Keratinocyte (primary cell): ENCODE results near the gene SLC37A3. TPM values are rescaled to one million over a fixed set of nuclear protein-coding genes. Genes with fewer than 3 reads are reported as not detected.

ENCODE experiments used
- DNase-seq: peaks from one replicate; pipeline ENCODE4 v3.0.0-alpha.2; 2011; ENCODE audit warnings: low read depth, missing footprints, low spot score
- FAIRE-seq: peaks from 2 replicates; lab custom pipeline; 2011; peaks lifted over from hg19 to GRCh38; lab: Jason Lieb, UNC
- H2AFZ ChIP-seq: 2 replicates; pipeline ENCODE4 v1.6.0; 2012; ENCODE audit warnings: low read length, control low read depth, inconsistent platforms; ENCODE audit not compliant: control insufficient read depth
- H3K27ac ChIP-seq: 2 replicates; pipeline ENCODE4 v1.5.1; 2011; ENCODE audit warnings: low read length; ENCODE audit not compliant: control insufficient read depth, insufficient read depth
- H3K27me3 ChIP-seq: 3 replicates; pipeline ENCODE4 v1.6.0; 2011; ENCODE audit warnings: low read length; ENCODE audit not compliant: control insufficient read depth, insufficient read depth; ENCODE audit errors: extremely low read depth
- H3K36me3 ChIP-seq, 2 experiments: 2 replicates in 1 of 2; 3 replicates in 1 of 2; pipeline ENCODE4 v1.5.1; 2011; ENCODE audit warnings: low read length in 2 of 2, mild to moderate bottlenecking in 1 of 2; ENCODE audit not compliant: control insufficient read depth in 2 of 2, insufficient read depth in 2 of 2; ENCODE audit errors: extremely low read depth in 1 of 2
- H3K4me1 ChIP-seq: 3 replicates; pipeline ENCODE4 v1.5.1; 2011; ENCODE audit warnings: low read length; ENCODE audit not compliant: control insufficient read depth, insufficient read depth; ENCODE audit errors: extremely low read depth
- H3K4me2 ChIP-seq: 3 replicates; pipeline ENCODE4 v1.6.0; 2011; ENCODE audit warnings: low read depth, low read length; ENCODE audit not compliant: control insufficient read depth, insufficient read depth; ENCODE audit errors: extremely low read depth
- H3K4me3 ChIP-seq, 3 experiments: fragments of 200-600 bp in 1 of 3; sonication (generic) in 1 of 3; 2 replicates in 2 of 3; 3 replicates in 1 of 3; pipeline ENCODE4 v1.5.1; 2011 to 2016; ENCODE audit warnings: low read length in 3 of 3, mild to moderate bottlenecking in 3 of 3, control low read depth in 2 of 3, inconsistent platforms in 1 of 3, low read depth in 1 of 3, mixed read lengths in 1 of 3, mixed run types in 1 of 3, moderate library complexity in 1 of 3; ENCODE audit not compliant: control insufficient read depth in 2 of 3, insufficient read depth in 2 of 3; ENCODE audit errors: extremely low read depth in 1 of 3
- H3K79me2 ChIP-seq: 2 replicates; pipeline ENCODE4 v1.6.0; 2012; ENCODE audit warnings: low read length; ENCODE audit not compliant: control insufficient read depth, insufficient read depth
- H3K9ac ChIP-seq: 3 replicates; pipeline ENCODE4 v1.6.0; 2011; ENCODE audit warnings: low read length; ENCODE audit not compliant: control insufficient read depth, insufficient read depth; ENCODE audit errors: extremely low read depth
- H3K9me1 ChIP-seq: 3 replicates; pipeline ENCODE4 v1.6.0; 2011; ENCODE audit warnings: low read length; ENCODE audit not compliant: control insufficient read depth, insufficient read depth; ENCODE audit errors: extremely low read depth
- H3K9me3 ChIP-seq: 2 replicates; pipeline ENCODE4 v1.5.1; 2012; ENCODE audit warnings: low read depth, low read length; ENCODE audit not compliant: control insufficient read depth
- H4K20me1 ChIP-seq: 3 replicates; pipeline ENCODE4 v1.6.0; 2011; ENCODE audit warnings: low read length; ENCODE audit not compliant: control insufficient read depth, insufficient read depth; ENCODE audit errors: extremely low read depth
- EZH2 ChIP-seq: IDR thresholded peaks from one replicate; pipeline ENCODE4 v1.6.1; 2012; ENCODE audit warnings: inconsistent platforms, mild to moderate bottlenecking, low read length, moderate library complexity
- dilution Hi-C: fragments of 300-500 bp; cut with MboI; formaldehyde crosslinking; loops from one replicate; pipeline ENCODE4 v1.7.0; 2020; ENCODE audit warnings: low sequenced_read_pairs; ENCODE audit not compliant: extremely low pct_ligation_motif_present
- polyA plus RNA-seq, 5 experiments: library from polyadenylated mRNA; depleted of rRNA in 3 of 5; stranded (reverse) in 3 of 5; stranded (forward) in 1 of 5; unstranded in 1 of 5; fragments of >200 nt; gene quantifications; 1 replicate in 1 of 5; 2 replicates in 3 of 5; 3 replicates in 1 of 5; pipeline versions ENCODE4 v1.2.1 to v1.2.3, GENCODE V29; 2011 to 2012; ENCODE audit warnings: missing spikeins in 2 of 5, low read depth in 1 of 5, low replicate concordance in 1 of 5
- TF ChIP-seq, protein P1 (sequence below), 3 experiments: IDR thresholded peaks in 1 of 3; conservative IDR thresholded peaks in 1 of 3; optimal IDR thresholded peaks in 1 of 3; 2 replicates in 2 of 3; 3 replicates in 1 of 3; pipeline versions ENCODE3 to v1.5.1; 2011; ENCODE audit warnings: low read length in 3 of 3, mild to moderate bottlenecking in 3 of 3, moderate library complexity in 2 of 3, control low read depth in 1 of 3, inconsistent platforms in 1 of 3; ENCODE audit not compliant: insufficient read depth in 2 of 3; ENCODE audit errors: extremely low read depth in 1 of 3

The SLC37A3 gene
- polyA plus RNA-seq, 1 donor (not counting 4 experiments of a cell fraction or from before 2014, with no cell fraction given), result 51.4 TPM

DNA sequence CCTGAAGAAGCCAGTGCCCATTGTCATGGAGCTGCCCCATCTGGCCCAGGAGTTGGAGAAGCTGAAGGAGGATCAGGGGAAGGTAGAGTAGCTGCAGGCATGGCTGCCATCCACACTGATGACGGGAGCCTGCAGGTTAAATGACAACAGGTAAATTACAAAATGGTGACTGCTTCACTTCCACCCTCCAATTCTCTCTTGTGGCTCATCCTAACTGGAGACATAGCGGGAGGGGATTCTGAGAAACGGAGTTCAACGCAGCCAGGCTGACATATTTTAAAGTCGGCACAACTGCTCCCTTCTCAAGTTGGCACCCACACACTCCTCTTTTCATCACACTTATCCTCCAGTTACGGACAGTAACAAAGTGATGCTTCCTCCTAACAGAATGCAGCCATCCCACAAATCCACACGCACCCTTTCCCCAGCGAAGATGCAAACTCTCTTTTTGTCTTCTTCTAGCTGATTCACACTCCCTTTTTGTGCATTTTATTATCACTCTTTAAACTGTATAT lies 103.0 kb downstream of the SLC37A3 start:
- no peaks in the 10 kb centered on the region for H3K27me3 ChIP-seq
- TF ChIP-seq, protein P1, sequence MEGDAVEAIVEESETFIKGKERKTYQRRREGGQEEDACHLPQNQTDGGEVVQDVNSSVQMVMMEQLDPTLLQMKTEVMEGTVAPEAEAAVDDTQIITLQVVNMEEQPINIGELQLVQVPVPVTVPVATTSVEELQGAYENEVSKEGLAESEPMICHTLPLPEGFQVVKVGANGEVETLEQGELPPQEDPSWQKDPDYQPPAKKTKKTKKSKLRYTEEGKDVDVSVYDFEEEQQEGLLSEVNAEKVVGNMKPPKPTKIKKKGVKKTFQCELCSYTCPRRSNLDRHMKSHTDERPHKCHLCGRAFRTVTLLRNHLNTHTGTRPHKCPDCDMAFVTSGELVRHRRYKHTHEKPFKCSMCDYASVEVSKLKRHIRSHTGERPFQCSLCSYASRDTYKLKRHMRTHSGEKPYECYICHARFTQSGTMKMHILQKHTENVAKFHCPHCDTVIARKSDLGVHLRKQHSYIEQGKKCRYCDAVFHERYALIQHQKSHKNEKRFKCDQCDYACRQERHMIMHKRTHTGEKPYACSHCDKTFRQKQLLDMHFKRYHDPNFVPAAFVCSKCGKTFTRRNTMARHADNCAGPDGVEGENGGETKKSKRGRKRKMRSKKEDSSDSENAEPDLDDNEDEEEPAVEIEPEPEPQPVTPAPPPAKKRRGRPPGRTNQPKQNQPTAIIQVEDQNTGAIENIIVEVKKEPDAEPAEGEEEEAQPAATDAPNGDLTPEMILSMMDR (optimal IDR thresholded peaks at IDR 0.05 in 1 of 3, IDR thresholded peaks at IDR 0.05 in 1 of 3, conservative IDR thresholded peaks at IDR 0.05 in 1 of 3; ENCODE audit: extremely low read depth in 1 of 3, insufficient read depth in 2 of 3, low read length in 3 of 3), result no peak
- no peak for TF ChIP-seq EZH2
- H3K9me1 ChIP-seq, result no peaks in the 10 kb centered on the region
- no peak for FAIRE-seq
- H3K4me3 ChIP-seq, result no peak overlapping the region
- no peaks in the 10 kb centered on the region for H3K4me1 ChIP-seq
- H2AFZ ChIP-seq, result no peak overlapping the region
- H3K9me3 ChIP-seq, result no peaks in the 10 kb centered on the region
- no peaks in the 10 kb centered on the region for H4K20me1 ChIP-seq
- H3K4me2 ChIP-seq, result no peak overlapping the region
- H3K79me2 ChIP-seq, result no peaks in the 10 kb centered on the region
- DNase-seq, result no peak
- no peak overlapping the region for H3K27ac ChIP-seq
- H3K9ac ChIP-seq, result no peak overlapping the region
- dilution Hi-C loops, result no loop called here
- no peaks in the 10 kb centered on the region for H3K36me3 ChIP-seq

DNA sequence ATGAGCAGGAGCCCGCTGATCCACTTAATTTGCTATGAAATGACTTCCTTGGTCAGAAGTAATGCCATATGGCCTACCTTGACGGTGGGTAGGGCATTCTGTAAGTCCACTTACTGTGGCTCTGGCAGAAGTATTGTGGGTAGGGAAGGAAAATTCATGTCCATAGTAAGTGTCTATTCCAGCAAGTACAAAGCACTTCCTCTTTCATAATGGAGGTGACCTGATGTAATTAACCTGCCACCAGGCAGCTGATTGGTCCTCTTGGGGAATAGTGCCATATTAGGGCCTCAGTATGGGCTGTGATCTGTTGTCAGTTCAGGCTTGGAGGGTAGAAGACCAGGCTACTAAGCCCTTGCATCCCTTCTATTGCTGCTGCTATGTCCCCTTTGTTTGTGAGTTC lies 103.9 kb downstream of the SLC37A3 start:
- Histone ChIP-seq H2AFZ (no peak overlapping the region), H3K4me1 (no peaks in the 10 kb centered on the region), H3K27ac (no peak overlapping the region), H3K27me3 (no peaks in the 10 kb centered on the region), H4K20me1 (no peaks in the 10 kb centered on the region), H3K36me3 (no peaks in the 10 kb centered on the region), H3K9me1 (no peaks in the 10 kb centered on the region), H3K79me2 (no peaks in the 10 kb centered on the region), H3K4me2 (no peak overlapping the region), H3K9ac (no peak overlapping the region), H3K9me3 (no peaks in the 10 kb centered on the region), H3K4me3 (no peak overlapping the region)
- dilution Hi-C loops, result no loop called here
- TF ChIP-seq, protein P1 (optimal IDR thresholded peaks at IDR 0.05 in 1 of 3, IDR thresholded peaks at IDR 0.05 in 1 of 3, conservative IDR thresholded peaks at IDR 0.05 in 1 of 3; ENCODE audit: extremely low read depth in 1 of 3, insufficient read depth in 2 of 3, low read length in 3 of 3), result no peak
- TF ChIP-seq EZH2, result no peak
- no peak for DNase-seq
- no peak for FAIRE-seq
